ENCODE measurements around the gene ZNF469. TPM values are rescaled to one million over a fixed set of nuclear protein-coding genes. Genes with fewer than 3 reads are reported as not detected.

The ZNF469 gene
- total RNA-seq (1 to 10 TPM in 1 of 4 donors, under 1 TPM in 3; 0.33 to 1.7 (median 0.52) TPM), polyA plus RNA-seq (under 1 TPM; under 0.01 to 0.61 (median under 0.01) TPM)

- TF ChIP-seq CTCF (IDR thresholded peaks at IDR 0.05) = no peak
- no peak for TF ChIP-seq POLR2A (IDR thresholded peaks at IDR 0.05)
- no peak for TF ChIP-seq EP300 (IDR thresholded peaks at IDR 0.05)
- TF ChIP-seq POLR2AphosphoS5 (IDR thresholded peaks at IDR 0.05) = no peak
- WGBS, 2 donors = 8 to 9% methylated on average over 87 of the region's 87 CpGs
- Histone ChIP-seq H3K4me3 (peak within 1 kb of the TSS in 3 of 4 donors; percentile 36 to 59 (median 51)), H3K9me3 (no peaks in the 10 kb centered on the region), H3K27ac (peak within 1 kb of the TSS in 1 of 4 donors; percentile 39), H3K36me3 (no peaks in the 10 kb centered on the region), H3K27me3 (peaks cover 3 to 27% (median 12%) of the 10 kb centered on the region in 3 donors), H3K4me1 (peaks cover 0 to 21% (median 17%) of the 10 kb centered on the region in 4 donors)
- peak; percentile 60 for DNase-seq
- intact Hi-C loops (cut with DNase I) = loop anchor here (5.0 kb wide), 1 partner anchor 185 kb away; no protein-coding TSS in a partner anchor
Measured at GRCh38 chr16:88382491-88383400, at the start of gene ZNF469. Gene ZNF469 (plus strand): TSS chr16:88382959. CDS start chr16:88427471, 44,512 bp downstream.

GRCh38 chr16:88333848-88334777 is 48.6 kb upstream of the ZNF469 start:
- no peak for TF ChIP-seq EP300 (IDR thresholded peaks at IDR 0.05)
- no peak for TF ChIP-seq POLR2AphosphoS5 (IDR thresholded peaks at IDR 0.05)

GRCh38 chr16:88334778-88335720 is 47.7 kb upstream of the ZNF469 start:
- Histone ChIP-seq H3K4me1 (peaks cover 0 to 14% (median 9%) of the 10 kb centered on the region in 4 donors), H3K36me3 (no peaks in the 10 kb centered on the region), H3K9me3 (no peaks in the 10 kb centered on the region), H3K4me3 (no peak overlapping the region), H3K27ac (no peak overlapping the region), H3K27me3 (peaks cover 0 to under 1% (median 0%) of the 10 kb centered on the region in 3 donors)
- no peak for DNase-seq
- intact Hi-C loops (cut with DNase I) = no loop called here
- WGBS, 2 donors = 85 to 90% methylated on average over 29 of the region's 29 CpGs
- TF ChIP-seq EP300 (IDR thresholded peaks at IDR 0.05) (no peak), POLR2A (IDR thresholded peaks at IDR 0.05) (no peak), CTCF (IDR thresholded peaks at IDR 0.05) (no peak), POLR2AphosphoS5 (IDR thresholded peaks at IDR 0.05) (no peak)

More at GRCh38 chr16:88333848-88334777, 48.6 kb upstream of the ZNF469 start:
- Histone ChIP-seq H3K27ac (no peak overlapping the region), H3K27me3 (no peaks in the 10 kb centered on the region), H3K4me3 (no peak overlapping the region), H3K4me1 (peaks cover 0 to 14% (median 9%) of the 10 kb centered on the region in 4 donors), H3K36me3 (no peaks in the 10 kb centered on the region), H3K9me3 (no peaks in the 10 kb centered on the region)
- intact Hi-C loops (cut with DNase I) = no loop called here
- no peak for DNase-seq
- WGBS, 2 donors = 52 to 77% methylated on average over 10 of the region's 10 CpGs

GRCh38 chr16:88337021-88337420 is 45.7 kb upstream of the ZNF469 start:
- Histone ChIP-seq H3K4me3 (no peak overlapping the region), H3K36me3 (no peaks in the 10 kb centered on the region), H3K27ac (no peak overlapping the region), H3K9me3 (no peaks in the 10 kb centered on the region), H3K4me1 (peaks cover 0 to 11% (median 7%) of the 10 kb centered on the region in 4 donors), H3K27me3 (peaks cover 0 to 6% (median 0%) of the 10 kb centered on the region in 3 donors)
- 90 to 92% methylated on average over 8 of the region's 8 CpGs for WGBS, 2 donors
- intact Hi-C loops (cut with DNase I) = no loop called here
- TF ChIP-seq EP300 (IDR thresholded peaks at IDR 0.05) (no peak), CTCF (IDR thresholded peaks at IDR 0.05) (no peak), POLR2A (IDR thresholded peaks at IDR 0.05) (no peak), POLR2AphosphoS5 (IDR thresholded peaks at IDR 0.05) (no peak)
- DNase-seq = no peak
